SU-DHL-6 (cell line): ENCODE data around the gene EPHB1.

Experiments used
- H2AFZ ChIP-seq: fragments of 200-600 bp; sonication (generic); 2 replicates; pipeline ENCODE4 v1.6.1; 2014; ENCODE audit warnings: low read depth, mild to moderate bottlenecking, moderate library complexity, mixed read lengths, antibody characterized with exemption, low read length; ENCODE audit not compliant: severe bottlenecking
- H3F3A ChIP-seq: fragments of 200-600 bp; shearing (Covaris generic); 2 replicates; pipeline ENCODE4 v1.6.0; 2016; ENCODE audit warnings: antibody characterized with exemption, mild to moderate bottlenecking; ENCODE audit not compliant: insufficient read depth
- H3K27ac ChIP-seq: fragments of 200-600 bp; sonication (generic); 2 replicates; pipeline ENCODE4 v1.5.1; 2016; ENCODE audit warnings: low read depth, mild to moderate bottlenecking, low read length, moderate library complexity, mixed read lengths
- H3K27me3 ChIP-seq: fragments of 200-600 bp; sonication (generic), shearing (Covaris generic); 2 replicates; pipeline ENCODE4 v1.6.0; 2014; ENCODE audit warnings: mild to moderate bottlenecking, low read length
- H3K36me3 ChIP-seq: fragments of 200-600 bp; sonication (generic); 2 replicates; pipeline ENCODE4 v1.6.1; 2014; ENCODE audit warnings: mild to moderate bottlenecking, low read length, mixed read lengths
- H3K4me2 ChIP-seq: fragments of 300-600, 200-600 bp; shearing (Covaris generic), sonication (generic); 2 replicates; pipeline ENCODE4 v1.6.0; 2014; ENCODE audit warnings: low read length, low read depth, mild to moderate bottlenecking; ENCODE audit not compliant: poor library complexity, severe bottlenecking
- H3K4me3 ChIP-seq: fragments of 200-600 bp; sonication (generic); 2 replicates; pipeline ENCODE4 v1.5.1; 2014; ENCODE audit warnings: antibody characterized with exemption, low read length, mild to moderate bottlenecking, mixed read lengths; ENCODE audit not compliant: insufficient read depth, poor library complexity, severe bottlenecking
- H3K79me2 ChIP-seq: fragments of 200-600 bp; sonication (generic); 2 replicates; pipeline ENCODE4 v1.6.1; 2014; ENCODE audit warnings: mild to moderate bottlenecking, low read length, moderate library complexity; ENCODE audit not compliant: insufficient read depth
- H3K9ac ChIP-seq: fragments of 200-600 bp; sonication (generic); 2 replicates; pipeline ENCODE4 v1.7.0; 2014; ENCODE audit warnings: mild to moderate bottlenecking, low read length
- H3K9me2 ChIP-seq: fragments of 200-600 bp; sonication (generic); replicated peaks from 2 replicates; pipeline ENCODE4 v1.6.1; 2014; ENCODE audit warnings: low read length; ENCODE audit not compliant: insufficient read depth
- H3K9me3 ChIP-seq: fragments of 200-600 bp; sonication (generic); 2 replicates; pipeline ENCODE4 v1.6.1; 2014; ENCODE audit warnings: low read length, mixed read lengths; ENCODE audit not compliant: insufficient read depth
- H4K20me1 ChIP-seq: fragments of 200-600 bp; sonication (generic); 2 replicates; pipeline ENCODE4 v1.6.1; 2014; ENCODE audit warnings: low read depth, mild to moderate bottlenecking, antibody characterized with exemption, low read length, moderate library complexity, mixed read lengths
- CTCF ChIP-seq: fragments of 200-600 bp; sonication (generic); IDR thresholded peaks from one replicate; pipeline ENCODE4 v1.5.1; 2017; ENCODE audit warnings: antibody characterized with exemption, mild to moderate bottlenecking, low read length, moderate library complexity; ENCODE audit not compliant: insufficient read depth, poor library complexity, severe bottlenecking
- EZH2phosphoT487 ChIP-seq: fragments of 200-600 bp; sonication (generic), shearing (Covaris generic); conservative IDR thresholded peaks from 2 replicates; pipeline ENCODE4 v1.6.1; 2018; ENCODE audit warnings: mild to moderate bottlenecking, antibody characterized with exemption, low read length, moderate library complexity, mixed read lengths

The EPHB1 gene

GRCh38 chr3:135158520-135158919 lies 363.5 kb downstream of the EPHB1 start:
- no peaks in the 10 kb centered on the region for H3K27me3 ChIP-seq
- no peak overlapping the region for H3K4me3 ChIP-seq
- no peaks in the 10 kb centered on the region for H4K20me1 ChIP-seq
- no peak overlapping the region for H3K4me2 ChIP-seq
- H2AFZ ChIP-seq, result no peak overlapping the region
- no peak overlapping the region for H3K27ac ChIP-seq
- no peaks in the 10 kb centered on the region for H3K36me3 ChIP-seq
- H3K79me2 ChIP-seq, result no peaks in the 10 kb centered on the region
- no peaks in the 10 kb centered on the region for H3K9me2 ChIP-seq
- no peaks in the 10 kb centered on the region for H3F3A ChIP-seq
- no peak overlapping the region for H3K9ac ChIP-seq
- H3K9me3 ChIP-seq, result no peaks in the 10 kb centered on the region
- TF ChIP-seq EZH2phosphoT487, result no peak
- no peak for TF ChIP-seq CTCF

GRCh38 chr3:135159681-135160247 lies 364.7 kb downstream of the EPHB1 start:
- Histone ChIP-seq H3K79me2 (no peaks in the 10 kb centered on the region), H2AFZ (no peak overlapping the region), H4K20me1 (no peaks in the 10 kb centered on the region), H3K9me2 (no peaks in the 10 kb centered on the region), H3F3A (no peaks in the 10 kb centered on the region), H3K27me3 (no peaks in the 10 kb centered on the region), H3K9me3 (no peaks in the 10 kb centered on the region), H3K36me3 (no peaks in the 10 kb centered on the region), H3K9ac (no peak overlapping the region), H3K4me2 (no peak overlapping the region), H3K27ac (no peak overlapping the region), H3K4me3 (no peak overlapping the region)
- TF ChIP-seq CTCF, result no peak
- no peak for TF ChIP-seq EZH2phosphoT487

GRCh38 chr3:135161425-135161824 lies 366.4 kb downstream of the EPHB1 start:
- H3K27ac ChIP-seq, result no peak overlapping the region

More at GRCh38 chr3:135161425-135161824, 366.4 kb downstream of the EPHB1 start:
- Histone ChIP-seq H3K9me2 (no peaks in the 10 kb centered on the region), H3K4me3 (no peak overlapping the region), H4K20me1 (no peaks in the 10 kb centered on the region), H2AFZ (no peak overlapping the region), H3K36me3 (no peaks in the 10 kb centered on the region), H3K9ac (no peak overlapping the region), H3K79me2 (no peaks in the 10 kb centered on the region), H3K27me3 (no peaks in the 10 kb centered on the region), H3K9me3 (no peaks in the 10 kb centered on the region), H3K4me2 (no peak overlapping the region), H3F3A (no peaks in the 10 kb centered on the region)
- TF ChIP-seq EZH2phosphoT487, result no peak
- no peak for TF ChIP-seq CTCF
